Epithelial cell of esophagus (primary cell): Measurements from ENCODE around the gene MAP1LC3B.
"Not testable (repeated sequence)": the region's sequence is repeated elsewhere in the genome, so short reads cannot be mapped to it uniquely, and the experiment has no call there.

ENCODE experiments used
- DNase-seq: peaks from one replicate; pipeline ENCODE4 v3.0.0; 2010; ENCODE audit warnings: low read depth
- H3K4me3 ChIP-seq: 2 replicates; pipeline ENCODE4 v1.5.1; 2011; ENCODE audit warnings: mild to moderate bottlenecking, low read length, control low read depth
- CTCF ChIP-seq: IDR thresholded peaks from 2 replicates; pipeline ENCODE4 v1.5.1; 2011; ENCODE audit warnings: low read depth, mild to moderate bottlenecking, low read length, control low read depth, inconsistent platforms; ENCODE audit not compliant: insufficient read depth; ENCODE audit errors: missing control alignments

MAP1LC3B gene

GRCh38 chr16:87382023-87382785 lies 9.9 kb upstream of the MAP1LC3B start:
- no peak for TF ChIP-seq CTCF
- peak overlapping the region; percentile 72 for H3K4me3 ChIP-seq
- no peak for DNase-seq

- DNase-seq, result peak; percentile 86
- no peak for TF ChIP-seq CTCF
- H3K4me3 ChIP-seq, result peak within 1 kb of the TSS; percentile 72
Observed at GRCh38 chr16:87383505-87384161, 8.5 kb upstream of the MAP1LC3B start, which contains the start of gene FBXO31. FBXO31 (minus strand) TSS chr16:87383776; CDS start chr16:87383744, 32 bp downstream.

- no peak for TF ChIP-seq CTCF
- no peak for DNase-seq
- H3K4me3 ChIP-seq, result peak overlapping the region; percentile 65
Observed at GRCh38 chr16:87384162-87384874, 7.8 kb upstream of the MAP1LC3B start.

GRCh38 chr16:87384875-87385167 lies 7.3 kb upstream of the MAP1LC3B start:
- DNase-seq, result not testable (repeated sequence)
- peak overlapping the region; percentile 65 for H3K4me3 ChIP-seq

GRCh38 chr16:87387942-87388817 lies 4.0 kb upstream of the MAP1LC3B start:
- DNase-seq, result peak; percentile 99
- H3K4me3 ChIP-seq, result peak overlapping the region; percentile 33

GRCh38 chr16:87388818-87389134 lies 3.4 kb upstream of the MAP1LC3B start:
- no peak overlapping the region for H3K4me3 ChIP-seq
- TF ChIP-seq CTCF, result no peak
- no peak for DNase-seq

More at GRCh38 chr16:87387942-87388817, 4.0 kb upstream of the MAP1LC3B start:
- TF ChIP-seq CTCF, result no peak

- H3K4me3 ChIP-seq, result no peak overlapping the region
- TF ChIP-seq CTCF, result no peak
- DNase-seq, result no peak
Observed at GRCh38 chr16:87389245-87389644, 2.9 kb upstream of the MAP1LC3B start.

- not testable (repeated sequence) for H3K4me3 ChIP-seq
Observed at GRCh38 chr16:87389914-87390313, 2.2 kb upstream of the MAP1LC3B start.

More at GRCh38 chr16:87389914-87390313, 2.2 kb upstream of the MAP1LC3B start:
- not testable (repeated sequence) for DNase-seq
